GM23248 (cell line): ENCODE results near the gene MRPS22. TPM values are rescaled to one million over a fixed set of nuclear protein-coding genes. Genes with fewer than 3 reads are reported as not detected.
"Not testable (repeated sequence)": the region's sequence is repeated elsewhere in the genome, so short reads cannot be mapped to it uniquely, and the experiment has no call there.

Experiments
- DNase-seq: peaks from one replicate; pipeline ENCODE4 v3.0.0-alpha.2; 2015
- H2AFZ ChIP-seq: fragments of 200-600 bp; sonication (generic); 2 replicates; pipeline ENCODE4 v1.6.1; 2016; ENCODE audit warnings: antibody characterized with exemption
- H3F3A ChIP-seq: fragments of 200-600 bp; sonication (generic); 2 replicates; pipeline ENCODE4 v1.6.1; 2016; ENCODE audit warnings: mild to moderate bottlenecking, antibody characterized with exemption, mixed run types; ENCODE audit not compliant: insufficient read depth
- H3K27ac ChIP-seq: fragments of 200-600 bp; sonication (generic); 2 replicates; pipeline ENCODE4 v1.5.1; 2016; ENCODE audit warnings: mild to moderate bottlenecking
- H3K27me3 ChIP-seq: fragments of 200-600 bp; sonication (generic); replicated peaks from 2 replicates; pipeline ENCODE4 v1.6.1; 2016; ENCODE audit warnings: mild to moderate bottlenecking; ENCODE audit not compliant: insufficient read depth
- H3K36me3 ChIP-seq: fragments of 200-600 bp; sonication (generic); 2 replicates; pipeline ENCODE4 v1.6.1; 2016; ENCODE audit warnings: low read depth, mild to moderate bottlenecking
- H3K4me1 ChIP-seq: fragments of 200-600 bp; sonication (generic); 2 replicates; pipeline ENCODE4 v1.6.1; 2016; ENCODE audit warnings: mild to moderate bottlenecking; ENCODE audit not compliant: insufficient read depth
- H3K4me2 ChIP-seq: fragments of 200-600 bp; sonication (generic); one replicate; pipeline ENCODE4 v1.6.1; 2016; ENCODE audit warnings: mild to moderate bottlenecking; ENCODE audit not compliant: unreplicated experiment
- H3K4me3 ChIP-seq: fragments of 200-600 bp; sonication (generic); 2 replicates; pipeline ENCODE4 v1.5.1; 2016; ENCODE audit warnings: mild to moderate bottlenecking
- H3K79me2 ChIP-seq: fragments of 200-600 bp; sonication (generic); 2 replicates; pipeline ENCODE4 v1.6.1; 2016; ENCODE audit warnings: mild to moderate bottlenecking; ENCODE audit not compliant: insufficient read depth
- H3K9ac ChIP-seq: fragments of 200-600 bp; sonication (generic); 2 replicates; pipeline ENCODE4 v1.6.1; 2016; ENCODE audit warnings: mild to moderate bottlenecking
- H3K9me2 ChIP-seq: fragments of 200-600 bp; sonication (generic); 2 replicates; pipeline ENCODE4 v1.6.1; 2016; ENCODE audit warnings: mixed run types, mild to moderate bottlenecking, moderate library complexity; ENCODE audit not compliant: insufficient read depth
- H3K9me3 ChIP-seq: fragments of 200-600 bp; sonication (generic); one replicate; pipeline ENCODE4 v1.6.1; 2017; ENCODE audit warnings: low read depth
- H4K20me1 ChIP-seq: fragments of 200-600 bp; sonication (generic); 2 replicates; pipeline ENCODE4 v1.6.0; 2016; ENCODE audit not compliant: insufficient read depth
- EZH2 ChIP-seq: fragments of 200-600 bp; sonication (generic); IDR thresholded peaks from 2 replicates; pipeline ENCODE4 v1.6.1; 2018; ENCODE audit warnings: antibody characterized with exemption, mild to moderate bottlenecking; ENCODE audit not compliant: insufficient read depth, poor library complexity, severe bottlenecking
- EZH2phosphoT487 ChIP-seq: fragments of 200-600 bp; sonication (generic); IDR thresholded peaks from 2 replicates; pipeline ENCODE4 v1.6.1; 2018; ENCODE audit warnings: antibody characterized with exemption, moderate library complexity, mild to moderate bottlenecking, low read depth; ENCODE audit not compliant: insufficient read depth
- WGBS, 2 experiments: methylation state at CpG; one replicate each; pipeline ENCODE4 v1.1.6; 2015 to 2017; ENCODE audit warnings: low lambda C conversion rate in 2 of 2, low coverage in 1 of 2; ENCODE audit errors: missing lambda C conversion rate in 2 of 2; 5-methylcytosine and 5-hydroxymethylcytosine counted together
- in situ Hi-C: fragments of 300-500 bp; cut with MboI; formaldehyde crosslinking; loops from 2 replicates; pipeline ENCODE4 v1.15.0; 2020
- polyA plus RNA-seq: library from polyadenylated mRNA; unstranded; fragments of >200 nt; fragmentation: Nextera tagmentation; extraction: Ambion mirVana; gene quantifications from 2 replicates; pipeline ENCODE4 v1.2.1, GENCODE V29; 2016
- small RNA-seq: library from RNA; depleted of rRNA; stranded (forward); fragments of <200 nt; gene quantifications from one replicate; pipeline ENCODE3, GENCODE V24; 2014; ENCODE audit warnings: low read depth, low replicate concordance
- total RNA-seq: library from RNA; depleted of rRNA; stranded (reverse); fragments of >200 nt; shearing (Covaris generic); gene quantifications from 2 replicates; pipeline ENCODE4 v1.2.3, GENCODE V29; 2014; rRNA removed

MRPS22 gene
- total and polyA plus RNA-seq, 2 experiments from 2014 or later, result 62.5 to 63.2 TPM

DNA sequence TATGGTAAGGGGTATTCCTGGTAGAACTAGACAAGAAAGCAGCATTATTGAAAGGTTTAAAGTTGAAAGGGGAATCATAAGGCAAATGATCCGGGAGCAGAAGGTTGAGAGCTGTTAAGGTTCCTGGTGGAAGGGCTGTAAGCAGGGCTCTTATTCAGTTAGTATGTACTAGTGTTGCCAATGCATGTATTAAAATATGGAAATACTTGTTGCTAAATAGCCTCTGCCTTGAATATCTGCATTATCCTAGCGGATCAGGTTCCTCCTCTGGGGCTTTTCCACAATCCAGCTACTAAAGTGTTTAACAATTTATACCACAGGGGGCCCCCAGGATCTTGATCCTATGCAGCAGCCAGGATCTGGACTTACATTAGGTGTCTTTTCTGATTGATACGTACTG, 52.9 kb downstream of the MRPS22 start:
- DNase-seq, result no peak
- H3K27ac ChIP-seq, result no peak overlapping the region
- H2AFZ ChIP-seq, result no peak overlapping the region
- no peaks in the 10 kb centered on the region for H3K4me1 ChIP-seq
- no peak overlapping the region for H3K4me2 ChIP-seq
- no peaks in the 10 kb centered on the region for H3K9me3 ChIP-seq
- no peak overlapping the region for H3K4me3 ChIP-seq
- in situ Hi-C loops, result no loop called here
- no peaks in the 10 kb centered on the region for H3K27me3 ChIP-seq
- TF ChIP-seq EZH2, result no peak
- no peak for TF ChIP-seq EZH2phosphoT487
- H3K79me2 ChIP-seq, result no peaks in the 10 kb centered on the region
- no peak overlapping the region for H3K9ac ChIP-seq
- 76 to 87% methylated on average over 3 of the region's 3 CpGs for WGBS, 2 experiments
- H3K9me2 ChIP-seq, result no peaks in the 10 kb centered on the region
- no peaks in the 10 kb centered on the region for H3F3A ChIP-seq
- no peaks in the 10 kb centered on the region for H3K36me3 ChIP-seq
- H4K20me1 ChIP-seq, result no peaks in the 10 kb centered on the region

DNA sequence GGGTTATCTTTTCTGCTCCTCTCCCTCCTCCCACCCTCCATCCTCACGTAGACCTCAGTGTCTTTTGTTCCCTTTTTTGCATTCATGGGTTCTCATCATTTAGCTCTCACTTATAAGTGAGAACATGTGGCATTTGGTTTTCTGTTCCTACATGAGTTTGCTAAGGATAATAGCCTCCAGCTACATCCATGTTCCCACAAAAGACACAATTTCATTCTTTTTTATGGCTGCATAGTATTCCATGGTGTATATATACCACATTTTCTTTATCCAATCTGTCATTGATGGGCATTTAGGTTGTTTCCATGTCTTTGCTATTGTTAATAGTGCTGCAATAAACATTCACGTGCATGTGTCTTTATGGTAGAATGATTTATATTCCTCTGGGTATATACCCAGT, 57.3 kb downstream of the MRPS22 start:
- 55 to 57% methylated on average over 2 of the region's 2 CpGs for whole genome bisulfite sequencing, 2 experiments
- H3K4me3 ChIP-seq, H3K4me2 ChIP-seq, DNase-seq, H3K4me1 ChIP-seq, H3K79me2 ChIP-seq, H3F3A ChIP-seq, H3K9ac ChIP-seq, H3K9me2 ChIP-seq, H3K27ac ChIP-seq, H2AFZ ChIP-seq, H3K9me3 ChIP-seq, H4K20me1 ChIP-seq, H3K27me3 ChIP-seq, H3K36me3 ChIP-seq, in situ Hi-C loops: not testable (repeated sequence)

Small RNA genes lying within 50 kb of the gene (small RNA-seq; reads per million reads assigned to genes)
- gene RF00026, result not detected

Other genes starting within 250 kb of the MRPS22 start
- gene COPB2, start 45.6 kb downstream of the MRPS22 start, total RNA-seq, result 181 and 197 TPM in 2 replicates
- 198 and 203 TPM in 2 replicates for gene COPB2, start 45.6 kb downstream of the MRPS22 start, polyA plus RNA-seq
- gene RBP2, start 132.5 kb downstream of the MRPS22 start, total RNA-seq, result not detected in 2 replicates
- not detected in 2 replicates for gene RBP2, start 132.5 kb downstream of the MRPS22 start, polyA plus RNA-seq
- not detected in 2 replicates for gene RBP1, start 195.7 kb downstream of the MRPS22 start, total RNA-seq
- 0.26 and 0.42 TPM in 2 replicates for gene RBP1, start 195.7 kb downstream of the MRPS22 start, polyA plus RNA-seq